Retinal pigment epithelial cell (primary cell): ENCODE results near the gene RNU6-1.

Experiments
- DNase-seq: peaks from one replicate; pipeline ENCODE4 v3.0.0-alpha.2; 2010; ENCODE audit warnings: low read depth
- H3K4me3 ChIP-seq: 2 replicates; pipeline ENCODE4 v1.5.1; 2011; ENCODE audit warnings: mild to moderate bottlenecking, low read length, control low read depth, moderate library complexity
- CTCF ChIP-seq: conservative IDR thresholded peaks from 2 replicates; pipeline ENCODE4 v1.5.1; 2011; ENCODE audit warnings: low read depth, low read length, control low read depth, inconsistent platforms

The RNU6-1 gene

GRCh38 chr15:67828969-67829646 lies 10.7 kb downstream of the RNU6-1 start:
- H3K4me3 ChIP-seq = no peak overlapping the region
- no peak for DNase-seq
- no peak for TF ChIP-seq CTCF

- no peak for DNase-seq
- H3K4me3 ChIP-seq = no peak overlapping the region
- TF ChIP-seq CTCF = no peak
Observed at GRCh38 chr15:67828278-67828968, 11.4 kb downstream of the RNU6-1 start.

- no peak for DNase-seq
- H3K4me3 ChIP-seq = no peak overlapping the region
- TF ChIP-seq CTCF = no peak
Observed at GRCh38 chr15:67827562-67828277, 12.1 kb downstream of the RNU6-1 start.

- TF ChIP-seq CTCF = no peak
- DNase-seq = no peak
- H3K4me3 ChIP-seq = no peak overlapping the region
Observed at GRCh38 chr15:67826717-67827561, 12.9 kb downstream of the RNU6-1 start.

- no peak for DNase-seq
- H3K4me3 ChIP-seq = no peak overlapping the region
- no peak for TF ChIP-seq CTCF
Observed at GRCh38 chr15:67825881-67826716, 13.7 kb downstream of the RNU6-1 start.
